Stimulated activated CD8-positive, alpha-beta memory T cell treated with anti-CD3 and anti-CD28 coated beads, Interleukin-15, amount 100 ng/mL, for 1 hour (primary cell): ENCODE results near the gene UBE2Q1.

Source experiments
- DNase-seq: peaks from one replicate; pipeline ENCODE4 v3.0.0-alpha.2; 2020; ENCODE audit warnings: low read depth

The UBE2Q1 gene

GRCh38 chr1:154557939-154558719 is at the start of gene UBE2Q1:
TSS of gene UBE2Q1 (minus strand) at chr1:154558662. CDS start at chr1:154558553, 109 bp downstream.
- no peak for DNase-seq

- peak; percentile 88 for DNase-seq
Observed at GRCh38 chr1:154607609-154608396, 49.3 kb upstream of the UBE2Q1 start, which contains the start of gene ADAR. TSS of gene ADAR (minus strand) at chr1:154608186. CDS start at chr1:154608006, 180 bp downstream.

DNA sequence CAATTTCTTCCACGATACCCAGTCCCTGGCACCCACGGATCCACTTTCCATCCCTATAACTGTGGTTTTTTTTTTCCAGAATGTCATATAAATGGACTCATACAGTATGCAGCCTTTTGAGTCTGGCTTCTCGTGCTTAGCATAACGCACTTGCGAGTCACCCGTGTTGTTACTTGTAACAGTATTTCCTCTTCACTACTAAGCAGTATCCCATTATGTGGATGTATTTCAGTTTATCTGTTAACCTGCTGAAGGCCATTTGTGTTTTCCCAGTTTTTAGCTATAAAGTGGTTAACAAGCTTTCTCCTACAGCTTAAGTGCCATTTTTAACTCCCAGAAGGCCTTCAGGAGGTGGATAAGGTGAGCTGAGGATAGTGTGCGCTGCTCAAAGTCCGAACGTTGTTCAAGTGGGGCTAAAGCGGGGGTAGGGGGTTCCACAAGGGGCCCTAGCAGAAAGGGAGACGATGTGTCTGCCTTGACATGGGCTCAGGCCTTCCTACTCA is 48.7 kb upstream of the UBE2Q1 start:
- no peak for DNase-seq

- DNase-seq, result no peak
Observed at GRCh38 chr1:154605534-154605933, 47.1 kb upstream of the UBE2Q1 start.

DNA sequence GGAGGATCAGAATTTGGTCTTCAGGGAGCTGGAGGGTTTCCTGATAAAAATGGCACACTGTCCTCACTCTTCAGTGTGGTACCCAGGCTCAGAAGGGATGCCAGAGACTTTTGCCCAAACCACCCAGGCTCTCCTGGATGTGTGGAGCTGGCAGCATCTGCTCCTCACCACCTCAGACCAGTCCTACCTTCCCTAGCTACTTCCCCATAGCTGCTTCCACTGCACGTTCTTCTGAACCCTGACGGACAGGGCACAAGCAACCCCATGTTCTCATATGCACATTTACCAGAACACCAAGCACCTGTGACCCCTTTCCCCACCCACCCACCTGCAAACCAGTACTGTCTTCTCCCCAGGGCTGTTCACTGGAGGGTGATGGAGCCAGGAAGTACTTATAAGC is 44.9 kb upstream of the UBE2Q1 start:
- no peak for DNase-seq

DNA sequence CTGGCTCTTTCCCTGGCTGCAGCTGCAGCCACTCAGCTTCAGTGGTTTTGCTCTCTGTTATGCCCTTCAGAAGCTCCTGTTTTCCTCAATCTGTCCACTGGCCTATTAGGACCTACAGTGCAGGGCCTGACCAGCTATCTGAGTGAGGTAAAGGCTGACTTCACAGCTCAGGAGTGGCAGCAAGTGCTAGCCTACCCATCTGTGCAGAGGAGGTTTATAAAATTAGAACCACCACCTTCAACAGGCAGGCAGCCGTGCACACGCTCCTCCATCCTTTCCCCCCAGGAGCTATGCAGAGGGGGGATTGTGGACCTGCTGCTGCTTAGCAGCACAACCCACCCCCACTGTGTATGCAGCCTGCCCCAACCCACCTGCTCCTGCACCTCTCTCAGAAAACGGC is 41.2 kb upstream of the UBE2Q1 start:
- no peak for DNase-seq

DNA sequence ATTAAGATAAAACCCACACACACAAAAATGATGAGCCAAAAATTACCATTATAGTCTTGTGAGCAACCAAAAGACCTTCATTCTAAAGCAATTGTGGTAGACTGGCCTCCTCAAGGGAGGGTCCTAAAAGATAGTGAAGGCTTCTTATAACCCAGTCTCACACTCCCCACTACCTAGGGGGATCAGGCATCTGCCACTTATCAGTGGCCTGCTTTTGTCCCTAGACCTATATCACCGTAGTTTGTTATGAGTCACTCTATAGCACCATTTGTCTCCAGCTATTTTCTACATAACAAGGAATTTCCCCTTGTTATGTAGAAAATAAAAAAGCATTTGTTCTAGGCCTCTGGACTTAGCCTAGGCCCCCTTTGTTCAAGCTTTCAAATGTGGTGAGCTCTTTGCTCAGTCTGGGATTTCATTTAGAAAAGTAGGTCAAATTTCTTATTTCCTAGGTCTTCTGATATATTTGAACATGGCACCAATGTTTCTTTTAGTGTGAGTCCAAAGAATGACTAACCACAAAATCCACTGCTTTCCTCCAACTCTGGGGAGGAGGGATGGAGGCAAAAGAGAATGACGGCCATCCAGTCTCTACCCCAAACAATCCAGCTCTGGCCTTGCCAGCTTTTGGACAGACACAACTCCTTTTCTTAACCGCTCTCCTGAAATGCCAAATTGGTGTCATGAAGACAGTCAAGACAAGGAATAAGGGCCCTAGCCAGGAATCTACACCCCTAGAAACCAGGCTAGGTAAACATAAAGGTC is 40.6 kb upstream of the UBE2Q1 start:
- DNase-seq, result no peak

DNA sequence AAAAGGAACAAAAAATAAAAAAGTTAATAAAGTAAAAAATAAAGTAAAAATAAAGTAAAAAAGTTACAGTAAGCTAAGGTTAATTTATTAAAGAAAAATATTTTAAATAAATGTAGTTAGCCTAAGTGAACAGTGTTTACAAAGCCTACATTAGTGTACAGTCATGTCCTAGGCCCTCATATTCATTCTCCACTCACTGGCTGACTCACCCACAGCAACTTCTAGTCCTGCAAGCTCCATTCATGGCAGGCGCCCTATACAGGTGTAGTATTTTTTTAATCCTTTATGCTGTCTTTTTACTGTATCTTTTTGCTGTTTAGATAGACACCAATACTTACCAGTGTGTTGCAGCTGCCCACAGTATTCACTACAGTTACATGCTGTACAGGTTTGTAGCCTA is 37.2 kb upstream of the UBE2Q1 start:
- DNase-seq, result no peak

- no peak for DNase-seq
Observed at GRCh38 chr1:154594811-154595210, 36.3 kb upstream of the UBE2Q1 start.

GRCh38 chr1:154593390-154593789 is 34.9 kb upstream of the UBE2Q1 start:
- no peak for DNase-seq

GRCh38 chr1:154591206-154591605 is 32.7 kb upstream of the UBE2Q1 start:
- no peak for DNase-seq

- DNase-seq, result no peak
Observed at GRCh38 chr1:154590756-154591155, 32.3 kb upstream of the UBE2Q1 start.

GRCh38 chr1:154589780-154590179 is 31.3 kb upstream of the UBE2Q1 start:
- no peak for DNase-seq

- no peak for DNase-seq
Observed at GRCh38 chr1:154586641-154587040, 28.2 kb upstream of the UBE2Q1 start.

DNA sequence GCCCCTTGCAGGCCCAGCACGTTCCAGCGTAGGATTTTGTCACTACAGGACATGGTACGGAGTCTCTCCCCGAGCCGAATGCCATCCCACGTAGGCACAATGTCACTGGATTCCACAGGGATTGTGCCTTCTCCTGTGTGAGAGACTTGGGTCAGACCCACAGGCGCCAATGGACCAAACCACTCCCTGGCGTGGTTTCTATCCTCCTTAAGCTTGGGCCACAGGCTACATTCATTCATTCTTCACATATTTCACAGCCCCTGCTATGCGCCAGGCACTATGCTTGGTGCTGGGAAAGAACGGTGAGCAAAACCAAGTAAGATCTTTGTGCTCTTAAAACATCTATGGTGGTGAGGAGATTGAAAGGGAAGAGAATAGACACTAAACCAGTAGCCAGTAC is 27.8 kb upstream of the UBE2Q1 start:
- no peak for DNase-seq

DNA sequence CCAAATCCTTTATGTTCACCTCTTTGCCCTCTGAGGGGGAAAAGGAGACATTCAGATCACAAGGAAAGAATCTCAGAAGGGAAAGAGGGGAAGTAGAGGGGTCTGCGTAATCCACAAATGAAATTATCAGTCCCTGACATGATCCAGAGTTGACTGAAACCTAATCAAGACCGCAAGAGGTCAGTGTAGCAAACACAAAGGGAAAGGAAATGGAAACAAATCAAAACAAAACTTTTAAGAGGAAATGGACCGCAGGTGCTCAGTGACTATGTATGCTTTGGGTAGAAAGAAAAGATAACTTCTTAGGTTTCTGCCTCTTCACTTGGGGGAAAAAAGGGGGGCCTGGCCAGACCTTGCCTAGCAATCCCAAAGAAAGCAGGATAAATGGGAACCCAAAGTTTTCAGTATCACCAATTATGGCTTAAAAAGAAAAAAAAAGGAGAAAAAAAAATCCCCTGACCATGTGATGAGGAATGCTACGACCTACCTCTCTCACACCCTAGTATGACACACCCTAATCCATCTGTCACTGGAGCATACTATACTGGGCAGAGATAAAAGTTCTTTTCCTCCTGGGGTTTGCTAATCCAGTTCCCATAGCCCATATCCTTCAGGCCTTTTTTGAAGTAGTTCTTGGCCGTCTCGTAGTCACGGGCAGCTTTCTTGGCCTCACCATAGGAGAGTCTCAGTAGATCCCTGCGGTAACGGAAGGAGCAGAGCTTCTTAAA is 26.0 kb upstream of the UBE2Q1 start:
- no peak for DNase-seq

- no peak for DNase-seq
Observed at GRCh38 chr1:154583773-154584172, 25.3 kb upstream of the UBE2Q1 start.

DNA sequence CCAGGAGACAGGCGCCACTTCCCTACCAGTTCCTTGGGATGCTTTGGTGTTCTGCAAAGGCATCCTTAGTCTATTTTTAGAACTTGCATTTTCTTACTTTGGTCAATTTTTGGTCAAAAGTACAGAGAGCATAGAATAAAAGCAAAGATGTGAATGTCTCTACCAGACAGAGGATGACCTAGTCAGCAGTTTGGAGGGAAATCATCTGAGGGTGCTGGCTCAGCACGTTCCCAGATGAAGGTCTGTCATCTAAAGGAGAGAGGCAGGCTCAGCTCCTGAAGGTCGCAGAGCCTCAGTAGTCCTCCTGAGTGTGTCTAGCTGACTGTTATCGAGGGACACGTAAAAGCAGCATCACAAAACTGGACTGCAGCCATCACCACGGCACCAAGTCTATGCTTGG is 24.4 kb upstream of the UBE2Q1 start:
- DNase-seq, result no peak

- DNase-seq, result no peak
Observed at GRCh38 chr1:154581766-154582165, 23.3 kb upstream of the UBE2Q1 start.

DNA sequence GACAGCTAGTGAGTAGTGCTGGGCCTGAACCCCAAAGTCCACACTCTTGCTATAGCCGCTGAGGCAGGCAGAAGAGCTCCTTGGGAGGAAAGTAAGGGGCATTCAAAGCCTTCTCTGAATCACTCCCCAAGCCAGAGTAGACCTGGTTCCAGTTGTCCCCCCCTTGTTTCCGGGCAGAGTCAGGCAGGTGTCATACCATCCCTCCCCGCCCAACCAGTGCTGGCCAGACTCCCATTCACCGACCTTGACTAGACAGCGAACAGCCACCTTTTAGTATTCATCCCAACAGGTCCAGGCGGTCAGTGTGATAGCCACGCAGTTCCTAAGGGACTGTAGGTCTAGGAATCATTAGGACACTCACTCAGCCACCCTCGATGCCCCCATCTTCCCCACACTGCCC is 20.9 kb upstream of the UBE2Q1 start:
- DNase-seq, result no peak

DNA sequence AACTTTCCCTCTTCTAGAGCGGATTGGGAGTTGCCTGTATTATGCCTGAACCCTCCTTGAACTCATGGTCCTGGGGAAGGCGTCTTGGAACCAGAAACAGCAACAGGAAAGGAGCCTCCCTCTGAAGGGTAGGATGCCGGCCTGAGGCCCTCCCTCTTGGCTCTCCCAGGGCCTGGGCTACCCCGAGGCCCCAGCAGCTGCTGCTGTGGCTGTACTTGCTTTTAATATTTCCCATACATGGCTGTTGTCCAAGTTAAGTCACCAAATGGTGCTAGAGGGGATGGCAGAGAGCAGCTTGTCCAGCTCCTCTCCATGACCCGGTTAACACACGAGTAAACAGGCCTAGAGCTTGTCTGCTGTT is 19.6 kb upstream of the UBE2Q1 start:
- DNase-seq, result no peak
